Measurements from ENCODE around the gene RECQL. TPM values are rescaled to one million over a fixed set of nuclear protein-coding genes. Genes with fewer than 3 reads are reported as not detected.

The RECQL gene
- total RNA-seq, 1 experiment from 2014 or later: 40.3 TPM

DNA sequence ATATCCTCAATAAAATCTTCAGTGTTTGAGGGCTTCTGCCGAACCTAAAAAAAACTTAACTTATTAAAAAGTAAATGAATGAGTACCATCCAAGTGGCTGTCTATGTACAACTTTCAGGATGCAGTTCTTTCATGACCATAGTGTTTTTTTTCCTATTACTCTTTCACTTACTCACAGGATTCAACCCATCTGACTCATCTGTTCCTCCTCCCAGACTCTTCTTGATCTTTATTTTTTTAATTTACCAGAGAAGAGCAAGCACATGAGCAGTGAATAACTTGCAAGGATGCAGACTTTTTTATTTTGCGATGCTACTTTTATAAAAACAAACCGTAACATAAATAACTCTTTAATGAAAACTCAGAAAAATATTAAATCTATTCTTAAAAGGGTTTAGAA is 24.5 kb downstream of the RECQL start (continued):
- TF ChIP-seq, protein P1, sequence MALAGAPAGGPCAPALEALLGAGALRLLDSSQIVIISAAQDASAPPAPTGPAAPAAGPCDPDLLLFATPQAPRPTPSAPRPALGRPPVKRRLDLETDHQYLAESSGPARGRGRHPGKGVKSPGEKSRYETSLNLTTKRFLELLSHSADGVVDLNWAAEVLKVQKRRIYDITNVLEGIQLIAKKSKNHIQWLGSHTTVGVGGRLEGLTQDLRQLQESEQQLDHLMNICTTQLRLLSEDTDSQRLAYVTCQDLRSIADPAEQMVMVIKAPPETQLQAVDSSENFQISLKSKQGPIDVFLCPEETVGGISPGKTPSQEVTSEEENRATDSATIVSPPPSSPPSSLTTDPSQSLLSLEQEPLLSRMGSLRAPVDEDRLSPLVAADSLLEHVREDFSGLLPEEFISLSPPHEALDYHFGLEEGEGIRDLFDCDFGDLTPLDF (CRISPR knock-in tag; IDR thresholded peaks at IDR 0.05): no peak
- TF ChIP-seq ZNF138 (CRISPR knock-in tag; conservative IDR thresholded peaks at IDR 0.05) (no peak), TP53 (CRISPR knock-in tag; IDR thresholded peaks at IDR 0.05) (no peak), SMAD4 (CRISPR knock-in tag; IDR thresholded peaks at IDR 0.05) (no peak), MYBL2 (CRISPR knock-in tag; IDR thresholded peaks at IDR 0.05) (no peak)
- TF ChIP-seq, protein P2, sequence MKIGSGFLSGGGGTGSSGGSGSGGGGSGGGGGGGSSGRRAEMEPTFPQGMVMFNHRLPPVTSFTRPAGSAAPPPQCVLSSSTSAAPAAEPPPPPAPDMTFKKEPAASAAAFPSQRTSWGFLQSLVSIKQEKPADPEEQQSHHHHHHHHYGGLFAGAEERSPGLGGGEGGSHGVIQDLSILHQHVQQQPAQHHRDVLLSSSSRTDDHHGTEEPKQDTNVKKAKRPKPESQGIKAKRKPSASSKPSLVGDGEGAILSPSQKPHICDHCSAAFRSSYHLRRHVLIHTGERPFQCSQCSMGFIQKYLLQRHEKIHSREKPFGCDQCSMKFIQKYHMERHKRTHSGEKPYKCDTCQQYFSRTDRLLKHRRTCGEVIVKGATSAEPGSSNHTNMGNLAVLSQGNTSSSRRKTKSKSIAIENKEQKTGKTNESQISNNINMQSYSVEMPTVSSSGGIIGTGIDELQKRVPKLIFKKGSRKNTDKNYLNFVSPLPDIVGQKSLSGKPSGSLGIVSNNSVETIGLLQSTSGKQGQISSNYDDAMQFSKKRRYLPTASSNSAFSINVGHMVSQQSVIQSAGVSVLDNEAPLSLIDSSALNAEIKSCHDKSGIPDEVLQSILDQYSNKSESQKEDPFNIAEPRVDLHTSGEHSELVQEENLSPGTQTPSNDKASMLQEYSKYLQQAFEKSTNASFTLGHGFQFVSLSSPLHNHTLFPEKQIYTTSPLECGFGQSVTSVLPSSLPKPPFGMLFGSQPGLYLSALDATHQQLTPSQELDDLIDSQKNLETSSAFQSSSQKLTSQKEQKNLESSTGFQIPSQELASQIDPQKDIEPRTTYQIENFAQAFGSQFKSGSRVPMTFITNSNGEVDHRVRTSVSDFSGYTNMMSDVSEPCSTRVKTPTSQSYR (CRISPR knock-in tag; IDR thresholded peaks at IDR 0.05): no peak

DNA sequence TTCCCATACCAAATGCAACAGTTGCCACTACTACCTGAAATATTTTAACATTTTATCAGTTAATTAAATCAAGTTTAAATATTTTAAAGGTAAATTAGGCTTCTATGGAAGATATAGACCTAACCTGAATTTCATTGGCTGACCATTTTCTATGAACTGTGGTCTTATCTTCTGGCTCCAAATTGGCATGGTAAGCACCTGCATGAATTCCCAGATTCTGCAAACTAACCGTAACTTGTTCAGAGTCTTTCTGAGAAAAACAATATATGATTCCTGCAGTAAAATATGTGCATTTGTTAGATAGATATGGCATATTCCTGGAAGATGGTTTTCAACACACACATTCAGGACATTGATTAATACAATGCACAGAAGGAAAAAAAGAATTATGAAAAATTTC is 25.9 kb downstream of the RECQL start:
- H3K9me3 Mint-ChIP-seq: no peaks in the 10 kb centered on the region
- H3K27ac Mint-ChIP-seq: no peak overlapping the region
- POLR2A ChIA-PET: no interaction called here
- no peak for DNase-seq (ENCODE audit: low spot score)
- H3K4me3 Mint-ChIP-seq: no peak overlapping the region
- no peak for ATAC-seq
- CTCF ChIA-PET: no interaction called here
- TF ChIP-seq, protein P3, sequence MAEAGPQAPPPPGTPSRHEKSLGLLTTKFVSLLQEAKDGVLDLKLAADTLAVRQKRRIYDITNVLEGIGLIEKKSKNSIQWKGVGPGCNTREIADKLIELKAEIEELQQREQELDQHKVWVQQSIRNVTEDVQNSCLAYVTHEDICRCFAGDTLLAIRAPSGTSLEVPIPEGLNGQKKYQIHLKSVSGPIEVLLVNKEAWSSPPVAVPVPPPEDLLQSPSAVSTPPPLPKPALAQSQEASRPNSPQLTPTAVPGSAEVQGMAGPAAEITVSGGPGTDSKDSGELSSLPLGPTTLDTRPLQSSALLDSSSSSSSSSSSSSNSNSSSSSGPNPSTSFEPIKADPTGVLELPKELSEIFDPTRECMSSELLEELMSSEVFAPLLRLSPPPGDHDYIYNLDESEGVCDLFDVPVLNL (CRISPR knock-in tag; IDR thresholded peaks at IDR 0.05; ENCODE audit: borderline replicate concordance, low read depth): no peak
- TF ChIP-seq, protein P4, sequence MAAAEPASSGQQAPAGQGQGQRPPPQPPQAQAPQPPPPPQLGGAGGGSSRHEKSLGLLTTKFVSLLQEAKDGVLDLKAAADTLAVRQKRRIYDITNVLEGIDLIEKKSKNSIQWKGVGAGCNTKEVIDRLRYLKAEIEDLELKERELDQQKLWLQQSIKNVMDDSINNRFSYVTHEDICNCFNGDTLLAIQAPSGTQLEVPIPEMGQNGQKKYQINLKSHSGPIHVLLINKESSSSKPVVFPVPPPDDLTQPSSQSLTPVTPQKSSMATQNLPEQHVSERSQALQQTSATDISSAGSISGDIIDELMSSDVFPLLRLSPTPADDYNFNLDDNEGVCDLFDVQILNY (CRISPR knock-in tag; IDR thresholded peaks at IDR 0.05): no peak
- TF ChIP-seq, protein P5, sequence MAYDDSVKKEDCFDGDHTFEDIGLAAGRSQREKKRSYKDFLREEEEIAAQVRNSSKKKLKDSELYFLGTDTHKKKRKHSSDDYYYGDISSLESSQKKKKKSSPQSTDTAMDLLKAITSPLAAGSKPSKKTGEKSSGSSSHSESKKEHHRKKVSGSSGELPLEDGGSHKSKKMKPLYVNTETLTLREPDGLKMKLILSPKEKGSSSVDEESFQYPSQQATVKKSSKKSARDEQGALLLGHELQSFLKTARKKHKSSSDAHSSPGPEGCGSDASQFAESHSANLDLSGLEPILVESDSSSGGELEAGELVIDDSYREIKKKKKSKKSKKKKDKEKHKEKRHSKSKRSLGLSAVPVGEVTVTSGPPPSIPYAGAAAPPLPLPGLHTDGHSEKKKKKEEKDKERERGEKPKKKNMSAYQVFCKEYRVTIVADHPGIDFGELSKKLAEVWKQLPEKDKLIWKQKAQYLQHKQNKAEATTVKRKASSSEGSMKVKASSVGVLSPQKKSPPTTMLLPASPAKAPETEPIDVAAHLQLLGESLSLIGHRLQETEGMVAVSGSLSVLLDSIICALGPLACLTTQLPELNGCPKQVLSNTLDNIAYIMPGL (CRISPR knock-in tag; IDR thresholded peaks at IDR 0.05): no peak
- TF ChIP-seq, protein P6, sequence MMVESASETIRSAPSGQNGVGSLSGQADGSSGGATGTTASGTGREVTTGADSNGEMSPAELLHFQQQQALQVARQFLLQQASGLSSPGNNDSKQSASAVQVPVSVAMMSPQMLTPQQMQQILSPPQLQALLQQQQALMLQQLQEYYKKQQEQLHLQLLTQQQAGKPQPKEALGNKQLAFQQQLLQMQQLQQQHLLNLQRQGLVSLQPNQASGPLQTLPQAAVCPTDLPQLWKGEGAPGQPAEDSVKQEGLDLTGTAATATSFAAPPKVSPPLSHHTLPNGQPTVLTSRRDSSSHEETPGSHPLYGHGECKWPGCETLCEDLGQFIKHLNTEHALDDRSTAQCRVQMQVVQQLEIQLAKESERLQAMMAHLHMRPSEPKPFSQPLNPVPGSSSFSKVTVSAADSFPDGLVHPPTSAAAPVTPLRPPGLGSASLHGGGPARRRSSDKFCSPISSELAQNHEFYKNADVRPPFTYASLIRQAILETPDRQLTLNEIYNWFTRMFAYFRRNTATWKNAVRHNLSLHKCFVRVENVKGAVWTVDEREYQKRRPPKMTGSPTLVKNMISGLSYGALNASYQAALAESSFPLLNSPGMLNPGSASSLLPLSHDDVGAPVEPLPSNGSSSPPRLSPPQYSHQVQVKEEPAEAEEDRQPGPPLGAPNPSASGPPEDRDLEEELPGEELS (CRISPR knock-in tag; IDR thresholded peaks at IDR 0.05): no peak
- TF ChIP-seq ZNF232 (CRISPR knock-in tag; IDR thresholded peaks at IDR 0.05) (no peak), GTF2I (CRISPR knock-in tag; conservative IDR thresholded peaks at IDR 0.05) (no peak), TP53 (CRISPR knock-in tag; IDR thresholded peaks at IDR 0.05) (no peak), FOXJ3 (CRISPR knock-in tag; IDR thresholded peaks at IDR 0.05; ENCODE audit: borderline replicate concordance) (no peak), IRF2 (CRISPR knock-in tag; IDR thresholded peaks at IDR 0.05; ENCODE audit: borderline replicate concordance, low read depth) (no peak)
- H3K36me3 Mint-ChIP-seq: peaks cover 24% of the 10 kb centered on the region
- no peaks in the 10 kb centered on the region for H3K4me1 Mint-ChIP-seq
- H3K27me3 Mint-ChIP-seq (ENCODE audit: low read depth): no peaks in the 10 kb centered on the region
